Measurements from ENCODE around the gene GEMIN4.

GRCh38 chr17:718075-718474 lies 34.0 kb downstream of the GEMIN4 start:
- no peak for TF ChIP-seq POLR2A (IDR thresholded peaks at IDR 0.05)
- no peak for TF ChIP-seq CTCF (IDR thresholded peaks at IDR 0.05)

Measured in Peyer's patch (tissue), 4 donors.